ENCODE data around the gene ARHGAP27.
"Not testable (repeated sequence)": the region's sequence is repeated elsewhere in the genome, so short reads cannot be mapped to it uniquely, and the experiment has no call there.

ARHGAP27 gene

DNA sequence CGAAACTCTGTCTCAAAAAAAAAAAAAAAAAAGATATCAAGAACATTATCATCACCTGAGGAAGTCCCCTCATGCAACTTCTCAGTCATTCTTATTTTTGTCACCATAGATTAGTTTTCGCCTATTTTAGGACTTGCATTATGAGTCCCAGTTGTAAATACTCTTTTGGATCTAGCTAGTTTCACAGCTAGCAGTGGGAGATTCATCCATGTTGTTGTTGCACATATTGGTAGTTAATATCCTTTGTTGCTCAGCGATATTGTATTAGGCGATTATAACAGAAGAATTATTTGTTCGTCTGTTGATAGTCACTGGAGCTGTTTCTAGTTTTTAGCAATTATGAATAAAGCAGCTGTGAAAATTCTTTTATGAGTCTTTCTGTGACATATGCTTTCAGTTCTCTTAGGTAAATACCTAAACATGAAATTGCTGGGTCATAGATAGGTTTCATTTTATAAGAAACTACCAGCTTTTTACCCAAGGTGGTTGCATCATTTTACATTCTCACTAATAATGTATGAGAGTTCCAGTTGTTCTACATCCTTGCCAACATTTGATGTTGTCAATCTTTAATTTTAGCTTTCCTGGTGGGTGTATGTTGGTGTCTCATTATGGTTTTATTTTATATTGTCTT is 75.2 kb downstream of the ARHGAP27 start:
- no peak for DNase-seq (ENCODE audit: low spot score)

DNA sequence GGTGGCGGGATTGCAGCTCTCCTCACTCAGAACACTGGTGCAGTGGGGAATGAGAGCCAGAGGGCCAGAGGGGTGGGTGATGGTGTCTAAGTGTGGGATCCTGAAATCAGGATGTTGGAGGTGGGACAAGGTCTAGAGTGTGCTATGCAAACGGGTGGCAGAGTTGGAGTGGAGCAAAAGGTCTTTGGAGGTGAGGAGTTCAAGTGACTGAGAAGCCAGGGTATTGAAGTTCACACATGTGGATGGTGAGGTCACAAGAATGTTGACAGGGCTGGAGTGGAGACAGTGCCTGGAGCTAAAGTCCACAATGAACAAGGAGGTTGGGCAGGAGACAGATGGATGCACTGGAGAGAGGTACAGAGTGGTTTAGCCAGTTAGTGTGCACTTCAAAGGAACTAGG is 77.6 kb downstream of the ARHGAP27 start:
- no peak for DNase-seq (ENCODE audit: low spot score)

DNA sequence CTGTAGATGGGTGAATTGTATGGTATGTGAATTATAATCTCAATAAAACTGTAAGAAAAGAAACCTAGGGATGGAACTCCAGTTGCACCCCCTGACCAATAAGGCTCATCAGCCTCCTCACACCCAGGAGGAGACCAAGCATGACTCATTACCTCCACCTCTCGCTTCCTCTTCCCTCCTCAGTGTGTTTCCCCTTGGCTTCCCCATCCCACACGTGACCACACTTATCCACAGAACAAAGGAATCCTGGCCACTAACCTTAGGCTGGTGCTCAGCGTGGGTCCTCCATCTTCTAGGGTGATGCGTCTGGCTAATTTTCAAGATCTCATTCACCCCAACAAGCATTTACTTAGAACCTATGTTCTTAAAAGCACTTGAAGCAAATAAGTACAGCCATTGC is 79.6 kb downstream of the ARHGAP27 start:
- DNase-seq (ENCODE audit: low spot score), result no peak

DNA sequence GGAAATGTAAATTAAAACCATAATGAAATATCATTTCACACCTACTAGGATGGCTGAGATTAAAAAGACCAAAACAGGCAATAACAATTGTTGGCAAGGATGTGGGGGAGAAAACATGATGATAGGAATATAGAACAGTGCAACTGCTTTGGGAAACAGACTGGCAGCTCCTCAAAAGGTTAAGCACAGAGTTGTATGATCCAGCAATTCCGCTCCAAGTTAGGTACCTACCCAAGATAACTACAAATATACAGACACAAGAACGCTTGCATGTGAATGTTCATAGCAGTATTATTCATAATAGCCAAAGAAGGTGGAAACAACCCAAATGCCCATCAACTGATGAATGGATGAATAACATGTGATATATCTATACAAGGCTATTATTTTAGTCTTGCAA is 80.8 kb downstream of the ARHGAP27 start:
- DNase-seq (ENCODE audit: low spot score), result no peak

DNA sequence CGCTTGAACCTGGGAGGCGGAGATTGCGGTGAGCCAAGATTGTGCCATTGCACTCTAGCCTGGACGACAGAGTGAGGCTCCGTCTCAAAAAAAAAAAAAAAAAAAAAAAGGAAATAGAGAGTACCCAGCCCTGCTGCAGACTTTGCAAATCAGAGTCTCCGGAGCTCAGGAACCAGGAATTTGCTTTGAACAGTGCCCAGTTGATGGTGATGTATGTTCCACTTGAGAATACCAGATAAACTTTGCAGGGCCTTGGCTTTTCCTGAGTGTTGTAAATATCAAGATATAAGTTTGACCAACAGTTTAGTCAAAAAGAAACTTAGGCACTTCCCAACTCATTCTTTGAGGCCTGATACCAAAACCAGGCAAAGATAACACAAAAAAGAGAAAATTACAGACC is 85.2 kb downstream of the ARHGAP27 start:
- DNase-seq (ENCODE audit: low spot score), result no peak

DNA sequence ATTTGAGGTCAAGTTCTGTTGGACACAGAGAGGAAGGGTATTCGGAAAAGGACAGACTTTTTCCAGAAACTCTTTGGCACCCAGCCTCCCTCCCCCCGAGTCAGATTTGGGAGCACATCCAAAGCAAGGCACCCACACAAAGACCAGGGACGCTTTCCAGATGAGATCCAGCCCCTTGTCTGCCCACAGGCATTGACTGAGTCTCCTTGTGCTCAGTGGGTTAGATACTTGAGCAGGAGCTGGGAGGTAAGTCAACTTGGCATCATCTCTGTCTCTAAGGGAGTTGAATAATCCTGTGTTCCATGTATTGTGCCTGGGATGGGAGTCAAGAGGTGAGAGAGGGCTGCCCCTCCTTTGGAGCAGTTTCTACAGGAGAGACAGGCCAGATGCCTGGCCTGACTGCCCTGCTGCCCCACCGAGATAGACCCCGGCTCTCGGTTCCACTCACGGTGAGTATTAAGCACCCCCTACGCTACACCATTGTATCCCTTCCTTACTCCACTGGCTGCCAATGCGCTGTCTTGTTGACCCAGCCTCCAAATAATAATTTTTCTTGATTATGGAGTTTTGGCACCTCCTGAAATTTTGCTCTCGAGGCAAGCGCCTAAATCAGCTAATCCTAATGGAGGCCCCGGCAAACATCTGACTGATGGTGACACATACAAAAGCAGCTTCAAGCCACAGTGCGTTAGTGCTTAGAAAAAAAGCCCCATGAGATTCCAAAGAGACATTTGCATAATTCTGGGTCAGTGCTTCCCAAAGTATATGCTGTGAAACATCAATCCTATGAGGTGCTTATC is 86.3 kb downstream of the ARHGAP27 start:
- no peak for DNase-seq (ENCODE audit: low spot score)

DNA sequence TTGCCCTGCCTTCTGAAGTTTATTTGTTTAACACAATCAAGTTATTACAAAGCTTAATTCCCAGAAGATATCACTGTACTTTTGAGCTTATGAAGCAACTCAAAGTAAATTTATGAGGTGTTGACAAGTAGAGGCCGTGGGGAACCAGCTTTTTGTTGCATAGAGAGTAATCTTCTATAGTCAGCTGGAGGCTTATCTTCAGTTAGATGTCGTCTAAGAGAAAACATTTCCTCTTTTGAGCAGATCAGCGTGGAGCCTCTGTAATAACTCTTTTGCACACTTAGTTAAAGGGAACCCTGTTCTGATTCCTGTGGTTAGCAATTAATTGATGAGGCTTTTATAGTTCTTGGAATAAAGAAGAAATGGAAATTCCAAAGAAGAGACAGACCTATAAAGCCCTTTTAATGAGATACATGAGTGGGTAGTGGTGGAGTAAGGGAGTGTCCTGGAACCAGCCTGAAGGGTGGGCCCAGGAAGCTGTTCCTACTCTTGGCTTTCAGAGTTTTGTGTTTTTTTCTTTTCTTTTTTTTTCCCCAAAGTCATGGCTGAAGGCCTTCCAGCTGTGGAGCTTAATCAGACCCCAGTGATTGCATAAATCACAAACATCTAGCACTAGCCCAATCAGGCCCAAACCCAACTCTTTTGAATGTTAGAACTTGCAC is 87.0 kb downstream of the ARHGAP27 start:
- no peak for DNase-seq (ENCODE audit: low spot score)

DNA sequence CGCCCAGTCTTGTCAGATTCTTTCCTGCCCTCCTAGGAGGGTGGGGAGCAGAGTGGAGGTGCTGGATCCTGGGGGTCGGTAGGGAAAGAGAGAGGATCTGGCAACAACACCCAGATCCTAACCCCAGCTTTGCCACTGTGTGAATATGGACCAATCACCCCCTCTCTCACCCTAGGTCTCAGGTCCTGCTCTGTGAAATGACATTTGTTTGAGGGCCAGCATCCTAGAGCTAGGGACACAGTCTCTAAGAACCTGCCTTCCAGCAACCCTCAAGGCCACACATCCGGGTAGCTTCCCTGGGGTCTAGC is 87.5 kb downstream of the ARHGAP27 start:
- DNase-seq (ENCODE audit: low spot score), result no peak

DNA sequence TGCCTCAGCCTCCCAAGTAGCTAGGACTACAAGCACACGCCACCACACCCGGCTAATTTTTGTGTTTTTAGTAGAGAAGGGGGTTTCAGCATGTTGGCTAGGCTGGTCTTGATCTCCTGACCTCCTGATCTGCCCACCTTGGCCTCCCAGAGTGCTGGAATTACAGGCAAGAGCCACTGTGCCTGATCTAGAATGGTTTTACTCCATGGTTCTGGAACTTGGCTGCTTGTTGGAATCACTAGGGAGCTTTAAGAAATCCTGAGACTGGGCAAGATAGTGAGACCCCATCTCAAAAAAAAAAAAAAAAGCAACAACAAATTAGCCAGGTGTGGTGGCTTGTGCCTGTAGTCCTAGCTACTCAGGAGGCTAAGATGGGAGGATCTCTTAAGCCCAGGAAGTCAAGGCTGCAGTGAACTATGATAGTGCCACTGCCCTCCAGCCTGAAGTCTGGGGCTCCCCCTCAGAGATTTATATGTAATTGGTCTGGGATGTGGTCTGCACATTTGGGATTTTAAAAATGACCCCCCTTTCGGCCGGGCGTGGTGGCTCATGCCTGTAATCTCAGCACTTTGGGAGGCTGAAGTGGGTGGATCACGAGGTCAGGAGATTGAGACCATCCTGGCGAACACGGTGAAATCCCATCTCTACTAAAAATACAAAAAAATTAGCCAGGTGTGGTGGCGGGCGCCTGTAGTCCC is 88.6 kb downstream of the ARHGAP27 start:
- not testable (repeated sequence) for DNase-seq (ENCODE audit: low spot score)

Data from kidney capillary endothelial cell (primary cell).